GM19397 (cell line): ENCODE results near the gene GALNT17.
"Not testable (repeated sequence)": the region's sequence is repeated elsewhere in the genome, so short reads cannot be mapped to it uniquely, and the experiment has no call there.

ENCODE experiments used
- ATAC-seq: cut with Tn5 transposase; IDR thresholded peaks from one replicate; pipeline ENCODE4 v1.9.1; 2021; ENCODE audit warnings: mild to moderate bottlenecking, moderate library complexity; ENCODE audit not compliant: unreplicated experiment

The GALNT17 gene

DNA sequence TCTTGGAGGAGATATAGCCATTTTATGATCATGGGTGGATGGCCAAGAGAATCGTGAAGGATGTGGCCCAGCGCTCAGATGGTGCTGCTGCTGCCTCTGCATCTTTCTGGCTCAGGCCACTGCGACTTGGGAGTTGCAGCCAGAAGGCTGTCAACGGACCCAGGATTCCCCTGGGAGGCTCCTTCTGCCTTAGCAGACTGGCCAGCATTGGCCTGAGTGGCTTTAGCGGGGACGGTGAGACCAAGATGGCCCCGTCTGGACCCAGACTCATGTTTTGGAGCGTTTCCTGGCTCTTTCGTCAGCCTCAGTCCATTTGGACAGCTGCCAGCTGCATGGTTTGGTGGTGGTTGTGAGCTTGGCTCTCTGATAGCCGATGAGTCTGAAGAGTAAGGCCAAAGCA lies 97.2 kb downstream of the GALNT17 start:
- no peak for ATAC-seq

DNA sequence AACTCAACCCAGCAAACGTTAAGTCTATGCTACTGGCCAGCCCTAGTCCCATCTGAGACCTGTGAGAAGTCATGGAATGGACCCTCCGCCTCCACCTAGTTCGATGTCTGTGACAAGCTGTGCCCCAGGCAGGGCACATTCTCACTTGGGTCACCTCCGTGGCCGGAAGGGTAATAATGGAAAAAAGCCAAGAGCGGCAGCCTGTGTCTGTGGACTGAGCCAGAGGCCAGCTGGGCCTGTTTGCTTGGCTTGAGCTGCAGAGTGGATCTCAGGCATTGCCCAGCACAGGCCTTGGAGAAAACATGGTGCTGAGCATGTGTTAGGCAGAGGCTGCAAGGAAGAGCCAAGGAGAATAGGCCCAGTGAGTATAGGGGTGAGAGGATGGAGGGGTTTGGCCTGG lies 97.8 kb downstream of the GALNT17 start:
- ATAC-seq: no peak

- no peak for ATAC-seq
Observed at GRCh38 chr7:71235253-71235652, 103.3 kb downstream of the GALNT17 start.

- no peak for ATAC-seq
Observed at GRCh38 chr7:71236230-71237105, 104.5 kb downstream of the GALNT17 start.

- ATAC-seq: no peak
Observed at GRCh38 chr7:71237945-71238344, 106.0 kb downstream of the GALNT17 start.

GRCh38 chr7:71238581-71239295 lies 106.8 kb downstream of the GALNT17 start:
- ATAC-seq: no peak

- ATAC-seq: no peak
Observed at GRCh38 chr7:71239586-71240268, 107.8 kb downstream of the GALNT17 start.

DNA sequence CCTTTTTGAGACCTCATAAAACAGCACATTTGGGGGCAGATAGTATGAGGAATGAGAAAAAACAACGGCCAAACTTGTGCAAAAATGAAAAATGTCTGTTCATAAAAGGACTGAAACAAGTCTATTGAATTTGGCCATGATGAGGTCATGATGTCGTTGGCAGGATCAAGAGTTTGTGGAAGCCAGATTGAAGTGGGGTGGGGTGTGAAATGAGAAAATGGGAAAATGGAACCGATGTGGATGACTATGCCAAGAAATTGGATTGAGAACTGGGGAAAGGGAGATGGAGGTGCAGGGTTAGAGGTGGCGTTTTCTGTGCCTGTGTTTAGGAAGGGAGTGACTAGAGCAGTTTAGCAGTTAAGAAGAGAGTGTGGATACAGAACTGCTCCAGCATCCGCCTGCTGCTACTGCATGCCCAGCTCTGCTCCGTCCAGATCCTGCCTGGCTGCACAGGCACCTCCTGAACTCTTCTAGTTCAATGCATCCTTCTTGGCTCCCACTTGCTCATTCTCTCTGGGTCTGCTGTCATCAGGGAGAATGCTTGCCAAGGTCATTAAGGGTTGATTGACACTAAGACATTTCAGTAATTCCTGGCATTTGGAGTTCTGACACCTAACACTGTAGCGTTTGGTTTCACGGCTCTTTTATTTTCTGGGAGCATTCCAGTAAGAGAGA lies 111.9 kb downstream of the GALNT17 start:
- no peak for ATAC-seq

GRCh38 chr7:71245038-71245437 lies 113.1 kb downstream of the GALNT17 start:
- no peak for ATAC-seq

DNA sequence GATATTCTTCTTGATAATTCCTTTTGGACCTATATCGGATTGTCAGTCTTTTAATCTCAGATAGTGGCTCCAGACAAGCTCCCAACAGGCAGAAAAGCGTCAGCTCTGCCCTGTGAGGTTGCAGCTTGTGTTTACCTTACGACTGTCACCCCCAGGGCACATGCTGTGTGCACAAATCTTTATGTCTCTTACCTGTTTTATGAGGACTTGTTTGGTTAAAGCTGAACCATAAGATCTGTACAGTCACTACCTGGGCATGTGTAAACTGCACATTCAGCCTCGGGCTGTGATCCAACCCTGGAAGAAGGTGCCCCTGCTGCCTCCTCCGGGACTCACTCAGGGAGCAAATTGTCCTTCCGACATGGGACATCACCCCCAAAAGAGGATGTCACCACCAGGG lies 119.8 kb downstream of the GALNT17 start:
- no peak for ATAC-seq

- ATAC-seq: no peak
Observed at GRCh38 chr7:71254751-71255150, 122.8 kb downstream of the GALNT17 start.

DNA sequence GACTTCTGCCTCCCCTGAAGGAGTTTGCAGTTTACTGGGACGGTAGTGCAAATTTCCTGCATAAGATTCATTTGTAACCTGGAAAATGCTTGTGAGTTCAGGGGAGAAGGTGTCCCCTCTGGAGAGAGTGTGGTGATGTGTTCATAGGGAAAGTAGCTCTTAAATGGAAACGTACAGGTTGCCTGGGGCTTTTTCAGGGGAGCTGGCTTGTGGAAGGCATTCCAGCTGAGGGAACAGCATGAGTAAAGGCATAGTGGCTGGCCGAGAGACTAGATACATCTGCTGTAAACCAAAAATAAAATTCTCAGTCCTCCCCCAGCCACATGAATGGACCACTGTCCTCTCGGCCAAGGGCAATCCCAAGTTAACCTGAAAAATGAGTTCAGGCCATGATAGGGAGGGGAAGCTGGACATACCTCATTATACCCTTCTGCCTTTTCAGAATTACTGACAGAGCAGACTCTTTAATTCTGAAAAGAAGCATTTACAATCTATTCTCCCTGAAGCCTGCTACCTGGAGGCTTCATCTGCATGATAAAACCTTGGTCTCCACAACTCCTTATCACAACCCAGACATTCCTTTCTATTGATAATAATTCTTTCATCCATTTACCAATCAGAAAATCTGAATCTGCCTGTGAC lies 123.7 kb downstream of the GALNT17 start:
- no peak for ATAC-seq

DNA sequence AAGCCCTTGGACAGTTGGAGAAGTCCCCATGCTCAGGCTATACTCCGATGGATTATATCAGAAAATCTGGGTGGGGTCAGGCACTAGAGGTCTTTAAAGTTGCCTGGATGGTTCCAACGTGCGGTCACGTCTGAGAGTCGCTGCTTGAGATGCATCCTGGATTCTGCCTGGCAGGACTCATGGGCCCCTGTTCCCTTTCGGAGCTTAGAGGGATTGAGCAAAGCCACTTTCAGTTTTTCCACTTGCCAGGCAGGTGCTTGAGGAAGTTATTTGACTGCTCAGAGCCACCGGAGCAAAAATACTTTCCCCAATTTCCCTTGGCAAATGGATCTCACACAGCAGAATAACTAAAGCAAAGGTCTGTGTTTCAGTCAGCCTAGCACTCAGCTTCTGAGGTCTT lies 129.1 kb downstream of the GALNT17 start:
- ATAC-seq: no peak

GRCh38 chr7:71262834-71263233 lies 130.9 kb downstream of the GALNT17 start:
- not testable (repeated sequence) for ATAC-seq

DNA sequence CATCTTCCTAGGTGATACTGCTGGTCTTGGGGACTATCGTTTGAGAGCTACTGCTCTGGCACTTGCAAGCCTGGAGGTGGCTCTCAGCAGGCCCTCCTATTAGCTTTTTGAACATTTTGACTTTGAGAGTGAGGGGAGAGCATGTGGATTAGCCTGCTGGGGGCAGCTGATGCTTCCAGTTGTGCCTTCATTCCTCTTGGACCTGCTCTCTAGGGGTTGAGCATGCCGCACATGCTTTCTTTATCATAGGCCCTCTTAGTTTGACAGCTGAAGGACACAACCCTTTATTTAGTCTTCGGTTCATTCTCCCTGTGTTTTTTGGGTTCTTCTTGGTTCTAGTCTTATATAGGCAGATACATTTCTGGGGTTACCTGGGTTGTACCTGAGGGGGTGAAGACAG lies 132.1 kb downstream of the GALNT17 start:
- no peak for ATAC-seq

DNA sequence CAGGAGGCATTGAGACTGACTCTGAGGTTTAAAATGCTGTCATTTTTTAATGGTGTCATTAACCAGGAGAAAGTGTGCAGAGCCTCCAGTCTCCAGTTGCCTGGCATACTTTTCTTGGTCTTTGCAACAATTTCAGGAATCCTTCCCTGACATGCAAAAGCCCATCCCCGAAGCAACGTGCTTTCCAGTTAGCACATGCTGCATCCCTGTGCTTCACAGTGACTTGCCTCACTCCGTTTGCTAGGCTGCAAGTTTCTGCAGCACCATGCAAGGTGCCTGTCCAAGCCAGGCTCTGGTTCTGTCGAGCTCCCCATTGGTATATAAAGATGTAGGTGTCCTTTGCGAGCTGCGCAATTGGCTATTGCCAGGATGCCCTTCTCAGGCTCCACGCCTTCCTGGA lies 135.0 kb downstream of the GALNT17 start:
- ATAC-seq: no peak

DNA sequence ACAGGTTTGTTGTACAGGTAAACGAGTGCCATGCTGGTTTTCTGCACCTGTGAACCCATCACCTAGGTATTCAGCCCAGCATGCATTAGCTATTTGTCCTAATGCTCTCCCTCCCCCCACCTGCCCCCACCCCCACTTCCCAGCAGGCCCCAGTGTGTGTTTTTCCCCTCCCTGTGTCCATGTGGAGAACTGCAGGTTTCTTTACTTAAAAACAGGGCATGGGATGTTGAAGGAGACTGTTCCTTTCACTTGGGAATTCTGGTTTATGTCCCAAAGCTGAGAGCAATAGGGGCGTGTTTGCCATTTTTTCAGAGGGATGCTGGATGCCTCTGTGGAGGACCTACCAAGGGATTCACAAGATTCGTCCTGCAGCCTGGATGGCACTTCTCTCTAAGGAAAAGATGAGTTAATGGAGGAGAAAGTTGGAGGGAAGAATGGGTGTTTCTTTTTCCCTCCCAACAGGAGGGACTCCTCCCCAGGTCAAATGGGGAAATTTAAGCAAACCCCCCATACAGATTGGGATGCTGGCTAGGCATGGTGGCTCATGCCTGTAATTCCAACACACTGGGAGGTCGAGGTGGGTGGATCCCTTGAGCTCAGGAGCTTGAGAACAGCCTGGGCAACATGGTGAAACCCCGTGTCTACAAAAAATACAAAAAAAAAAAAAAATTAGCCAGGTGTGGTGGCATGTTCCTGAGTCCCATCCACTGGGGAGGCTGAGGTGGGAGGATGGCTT lies 136.0 kb downstream of the GALNT17 start:
- no peak for ATAC-seq

- no peak for ATAC-seq
Observed at GRCh38 chr7:71270558-71270957, 138.6 kb downstream of the GALNT17 start.

DNA sequence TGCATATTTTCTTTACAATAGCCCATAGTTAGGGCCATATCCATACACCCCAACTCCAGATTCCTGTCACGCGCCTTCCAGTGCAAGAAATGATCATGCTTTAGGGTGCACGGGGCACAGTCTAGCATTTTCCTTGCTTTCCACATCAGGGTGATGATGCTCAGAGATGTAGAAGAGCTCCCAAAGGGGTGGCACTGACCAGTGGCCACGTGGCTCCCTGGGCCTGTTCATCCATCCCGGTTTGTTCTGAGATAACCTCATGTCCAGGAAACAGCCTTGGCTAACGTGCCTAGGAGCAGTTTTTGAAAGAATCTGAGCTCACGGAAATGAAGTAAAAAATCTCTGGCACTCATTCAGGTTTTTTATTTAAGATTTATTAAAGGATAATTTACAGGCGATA lies 139.3 kb downstream of the GALNT17 start:
- no peak for ATAC-seq
